LNCaP clone FGC (cell line): ENCODE results near the gene GAL.

ENCODE experiments used
- DNase-seq: peaks from one replicate; pipeline ENCODE4 v3.0.0-alpha.2; 2011; ENCODE audit warnings: low read depth
- H3K4me3 ChIP-seq: 2 replicates; pipeline ENCODE4 v1.5.1; 2011; ENCODE audit warnings: mild to moderate bottlenecking, low read depth, low read length, control low read depth
- TF ChIP-seq, protein P1 (sequence below): IDR thresholded peaks from 2 replicates; pipeline ENCODE4 v1.5.1; 2012; ENCODE audit warnings: mild to moderate bottlenecking; ENCODE audit not compliant: control insufficient read depth, insufficient read depth; ENCODE audit errors: extremely low read depth

GAL gene

DNA sequence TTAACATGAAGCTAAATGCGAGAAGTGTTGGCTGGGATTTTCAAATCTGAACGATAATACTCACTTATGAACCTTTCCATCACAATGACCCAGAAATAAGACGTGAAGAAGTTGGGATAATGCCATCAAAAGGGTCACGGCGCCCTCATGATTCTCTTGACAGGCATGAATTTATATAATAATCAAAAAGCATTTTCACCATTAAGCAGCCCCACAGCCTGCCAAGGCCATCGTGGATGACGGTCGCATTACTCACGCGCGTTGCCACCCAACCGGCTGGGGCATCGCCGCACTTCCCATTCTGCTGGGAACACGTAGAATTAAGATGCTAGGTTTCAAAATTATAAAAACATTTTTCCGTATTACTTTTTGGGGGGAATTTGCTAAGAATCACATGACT, 18.9 kb upstream of the GAL start:
- TF ChIP-seq, protein P1, sequence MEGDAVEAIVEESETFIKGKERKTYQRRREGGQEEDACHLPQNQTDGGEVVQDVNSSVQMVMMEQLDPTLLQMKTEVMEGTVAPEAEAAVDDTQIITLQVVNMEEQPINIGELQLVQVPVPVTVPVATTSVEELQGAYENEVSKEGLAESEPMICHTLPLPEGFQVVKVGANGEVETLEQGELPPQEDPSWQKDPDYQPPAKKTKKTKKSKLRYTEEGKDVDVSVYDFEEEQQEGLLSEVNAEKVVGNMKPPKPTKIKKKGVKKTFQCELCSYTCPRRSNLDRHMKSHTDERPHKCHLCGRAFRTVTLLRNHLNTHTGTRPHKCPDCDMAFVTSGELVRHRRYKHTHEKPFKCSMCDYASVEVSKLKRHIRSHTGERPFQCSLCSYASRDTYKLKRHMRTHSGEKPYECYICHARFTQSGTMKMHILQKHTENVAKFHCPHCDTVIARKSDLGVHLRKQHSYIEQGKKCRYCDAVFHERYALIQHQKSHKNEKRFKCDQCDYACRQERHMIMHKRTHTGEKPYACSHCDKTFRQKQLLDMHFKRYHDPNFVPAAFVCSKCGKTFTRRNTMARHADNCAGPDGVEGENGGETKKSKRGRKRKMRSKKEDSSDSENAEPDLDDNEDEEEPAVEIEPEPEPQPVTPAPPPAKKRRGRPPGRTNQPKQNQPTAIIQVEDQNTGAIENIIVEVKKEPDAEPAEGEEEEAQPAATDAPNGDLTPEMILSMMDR, result no peak
- no peak for DNase-seq
- H3K4me3 ChIP-seq, result no peak overlapping the region

DNA sequence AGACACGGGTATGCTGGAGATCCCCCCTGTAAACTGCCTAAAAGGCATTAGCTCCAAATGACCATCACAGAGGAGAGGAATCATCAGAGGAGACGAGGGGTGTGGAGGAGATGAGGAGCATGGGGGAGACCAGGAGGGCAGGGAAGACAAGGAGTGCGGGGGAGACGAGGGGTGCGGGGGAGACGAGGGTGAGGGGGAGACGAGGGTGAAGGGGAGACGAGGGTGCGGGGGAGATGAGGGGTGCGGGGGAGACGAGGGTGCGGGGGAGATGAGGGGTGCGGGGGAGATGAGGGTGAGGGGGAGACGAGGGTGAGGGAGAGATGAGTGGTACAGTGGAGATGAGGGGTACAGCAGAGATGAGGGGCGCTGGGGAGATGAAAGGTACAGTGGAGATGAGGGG, 17.5 kb upstream of the GAL start:
- no peak overlapping the region for H3K4me3 ChIP-seq
- TF ChIP-seq, protein P1, result no peak
- DNase-seq, result no peak

DNA sequence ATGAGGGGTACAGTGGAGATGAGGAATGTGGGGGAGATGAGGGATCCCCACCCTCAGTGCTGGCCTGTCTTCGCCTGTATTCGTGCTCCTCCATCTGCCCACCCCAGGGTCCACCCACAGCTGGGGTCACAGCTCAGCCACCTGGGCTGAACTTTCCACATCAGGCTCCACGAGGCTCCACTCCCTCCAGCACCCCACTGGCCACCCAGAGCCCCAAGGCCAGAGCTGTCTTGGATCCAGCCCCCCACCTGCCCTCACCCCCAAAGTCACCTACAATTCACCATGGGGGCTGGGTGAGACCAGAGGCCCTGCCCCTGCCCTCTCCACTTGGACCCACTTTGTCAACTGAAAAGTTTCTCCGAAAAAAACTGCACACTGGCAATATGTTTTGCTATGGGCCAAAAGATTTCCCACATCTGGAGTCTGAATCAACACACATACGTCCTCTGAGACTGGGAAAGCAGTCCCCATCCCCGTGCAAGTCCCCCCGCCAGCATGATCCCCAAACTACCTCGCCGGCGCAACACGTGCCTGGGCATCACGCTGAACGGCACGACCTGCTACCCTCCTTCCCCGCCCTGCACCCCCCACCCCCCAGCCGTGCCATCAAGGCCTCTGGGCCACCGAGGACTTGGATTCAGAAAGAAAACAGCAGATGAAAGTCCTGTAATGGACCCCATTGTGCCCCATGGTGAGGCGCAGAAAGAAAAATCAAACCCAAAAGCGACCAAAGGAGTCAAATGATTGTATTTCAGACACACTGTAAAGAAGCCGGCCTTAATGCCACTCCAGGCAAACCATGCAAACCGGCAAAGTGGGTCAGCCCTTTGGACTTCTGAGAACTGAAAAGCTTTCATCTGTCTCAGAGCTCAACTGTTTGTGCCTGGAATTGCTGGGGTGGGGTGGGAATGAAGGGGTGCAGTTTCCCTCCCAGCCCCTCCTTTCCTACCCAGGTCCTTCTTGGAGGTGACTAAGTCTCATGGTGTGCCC, 16.5 kb upstream of the GAL start:
- H3K4me3 ChIP-seq, result no peak overlapping the region
- TF ChIP-seq, protein P1, result no peak
- DNase-seq, result no peak

DNA sequence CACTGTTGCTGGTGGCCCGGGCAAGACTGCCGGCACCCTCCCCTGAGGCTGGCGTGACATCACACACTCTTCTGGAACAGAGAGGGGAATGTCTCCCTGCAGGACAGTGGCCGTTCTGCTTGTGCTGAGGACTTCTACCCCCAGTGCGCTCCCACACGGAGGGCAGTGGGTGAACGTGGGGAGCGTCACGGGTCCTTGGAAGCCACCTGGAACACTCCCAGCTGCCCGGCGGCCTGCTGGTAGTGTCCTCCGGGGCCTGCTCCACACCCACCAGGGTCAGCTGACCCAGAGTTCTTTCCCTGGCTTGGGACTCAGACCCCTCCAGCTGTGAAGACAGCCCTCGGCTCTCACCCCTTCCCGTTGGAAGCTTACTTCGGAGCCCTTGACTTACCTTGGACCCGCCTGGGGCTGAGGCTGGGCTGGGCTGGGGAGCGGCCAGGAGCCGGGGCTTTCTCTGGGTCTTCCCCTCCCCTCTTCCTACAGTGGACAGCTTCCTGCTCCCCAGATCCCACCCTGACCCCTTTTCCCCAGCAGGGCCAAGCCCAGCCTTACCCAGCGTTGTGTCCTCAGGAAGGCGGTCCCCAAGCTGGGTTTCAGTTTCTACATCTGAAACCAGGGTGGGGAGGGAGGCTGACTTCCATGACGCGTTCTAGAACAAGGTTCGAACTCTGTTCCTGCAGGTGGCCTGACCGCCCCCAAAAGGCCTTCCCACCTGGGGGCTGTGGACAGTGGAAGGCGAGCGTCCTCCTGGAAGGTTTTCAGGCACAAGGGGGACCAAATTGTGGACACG, 14.8 kb upstream of the GAL start:
- DNase-seq, result no peak
- H3K4me3 ChIP-seq, result no peak overlapping the region
- TF ChIP-seq, protein P1, result no peak

DNA sequence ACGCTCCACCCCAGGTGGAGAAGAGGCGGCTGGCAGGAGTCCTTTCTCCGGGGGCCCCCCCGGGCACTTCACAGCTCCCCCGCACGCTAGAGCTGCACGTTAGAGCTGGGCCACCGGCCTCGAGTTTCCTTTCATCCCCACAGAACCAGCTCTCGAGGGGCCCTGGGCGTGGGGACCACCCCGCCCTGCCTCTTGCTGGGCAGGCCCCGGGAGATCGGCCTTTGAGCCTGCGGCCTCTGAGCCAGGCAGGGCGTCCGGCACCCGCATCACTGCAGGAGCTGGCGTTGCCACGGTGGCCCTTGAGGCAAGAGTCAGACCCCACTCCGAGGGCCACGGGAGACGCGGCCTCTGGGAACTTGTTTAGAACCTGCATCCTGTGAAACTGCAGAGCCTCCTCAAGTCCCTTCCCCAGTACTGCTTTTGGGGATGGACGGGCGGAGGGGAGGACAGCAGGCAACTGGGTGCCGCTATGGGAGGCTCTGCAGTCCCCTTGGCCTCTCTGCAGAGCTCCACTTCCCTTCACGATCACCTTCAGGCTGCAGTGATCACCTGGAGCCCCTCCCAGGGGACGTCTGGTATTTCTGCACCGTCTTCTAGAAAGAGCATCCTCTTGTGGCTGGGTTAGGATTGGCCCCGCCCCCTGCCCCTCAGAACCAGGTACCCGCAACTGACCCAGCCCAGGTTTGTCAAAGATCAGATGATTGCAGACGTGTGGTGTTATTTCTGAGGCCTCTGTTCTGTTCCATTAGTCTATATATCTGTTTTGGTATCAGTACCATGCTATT, 13.9 kb upstream of the GAL start:
- H3K4me3 ChIP-seq, result no peak overlapping the region
- no peak for DNase-seq
- TF ChIP-seq, protein P1, result no peak

DNA sequence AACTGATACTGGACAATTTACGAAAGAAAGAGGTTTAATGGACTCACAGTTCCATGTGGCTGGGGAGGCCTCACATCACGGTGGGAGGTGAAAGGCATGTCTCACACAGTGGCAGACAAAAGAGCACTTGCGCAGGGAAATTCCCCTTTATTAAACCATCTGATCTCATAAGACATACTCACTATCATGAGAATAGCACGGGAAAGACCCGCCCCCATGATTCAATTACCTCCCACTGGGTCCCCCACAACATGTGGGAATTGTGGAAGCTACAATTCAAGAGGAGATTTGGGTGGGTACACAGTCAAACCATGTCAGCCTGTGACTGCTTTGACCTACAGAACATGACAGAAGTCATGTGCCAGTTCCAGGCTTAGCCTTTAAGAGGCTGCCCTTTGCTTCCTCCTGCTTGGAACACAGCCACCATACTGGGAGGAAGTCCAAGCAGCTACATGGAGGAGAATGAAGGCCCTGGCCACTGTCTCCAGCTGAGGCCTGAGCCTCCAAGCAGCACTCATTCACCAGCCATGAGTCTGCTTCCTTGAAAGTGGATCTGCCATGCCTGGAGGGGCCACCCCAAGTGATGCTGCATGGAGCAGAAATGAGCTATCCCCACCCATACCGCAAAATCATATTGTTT, 10.9 kb upstream of the GAL start:
- no peak overlapping the region for H3K4me3 ChIP-seq
- DNase-seq, result no peak
- TF ChIP-seq, protein P1, result no peak
